ENCODE measurements around the gene APBA1.

Gene APBA1

GRCh38 chr9:69515810-69516209, 156.4 kb downstream of the APBA1 start:
- no peak for DNase-seq

GRCh38 chr9:69513141-69513820, 158.9 kb downstream of the APBA1 start:
- no peak for DNase-seq

DNA sequence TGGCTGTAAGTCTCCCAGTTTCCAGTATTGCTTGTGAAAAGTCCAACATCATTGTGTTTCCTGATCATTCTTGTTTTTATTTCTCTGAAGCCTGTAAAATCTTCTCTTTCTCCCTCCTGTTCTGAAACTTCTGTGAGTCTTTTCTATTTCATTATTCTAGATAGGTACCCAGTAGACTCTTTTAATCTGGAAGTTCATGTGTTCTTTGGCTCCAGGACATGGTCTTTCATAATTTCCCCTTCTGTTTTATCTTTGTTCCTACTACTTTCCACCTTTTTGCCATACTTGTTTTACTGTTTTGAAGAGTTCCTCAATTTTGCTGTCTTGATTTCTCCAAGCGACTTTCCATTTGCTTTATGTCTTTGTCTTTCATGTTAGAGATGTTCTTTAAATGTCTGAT, 168.1 kb downstream of the APBA1 start:
- no peak for DNase-seq

- no peak for DNase-seq
Measured at GRCh38 chr9:69502671-69503301, 169.4 kb downstream of the APBA1 start.

DNA sequence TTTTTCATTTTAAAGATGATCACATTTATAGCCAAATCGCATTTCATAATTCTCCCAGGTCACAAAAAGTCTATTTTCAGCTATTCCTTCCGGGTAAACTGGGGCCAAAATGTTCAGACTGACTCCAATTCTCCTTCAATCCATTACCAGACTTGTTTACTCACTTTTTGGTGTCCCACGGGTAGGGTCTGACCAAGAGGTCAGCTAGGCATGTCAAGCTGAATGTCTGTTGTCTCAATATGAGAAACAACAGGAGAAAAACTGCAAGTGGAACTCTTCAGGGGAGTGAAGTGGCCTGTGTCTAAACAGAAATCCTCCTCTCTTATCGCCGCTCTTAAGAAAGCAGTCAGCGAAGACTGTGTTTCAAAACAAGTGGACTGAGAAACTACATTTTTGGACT, 171.3 kb downstream of the APBA1 start:
- DNase-seq = no peak

GRCh38 chr9:69499959-69500358, 172.2 kb downstream of the APBA1 start:
- DNase-seq = no peak

GRCh38 chr9:69499407-69499806, 172.8 kb downstream of the APBA1 start:
- DNase-seq = no peak

DNA sequence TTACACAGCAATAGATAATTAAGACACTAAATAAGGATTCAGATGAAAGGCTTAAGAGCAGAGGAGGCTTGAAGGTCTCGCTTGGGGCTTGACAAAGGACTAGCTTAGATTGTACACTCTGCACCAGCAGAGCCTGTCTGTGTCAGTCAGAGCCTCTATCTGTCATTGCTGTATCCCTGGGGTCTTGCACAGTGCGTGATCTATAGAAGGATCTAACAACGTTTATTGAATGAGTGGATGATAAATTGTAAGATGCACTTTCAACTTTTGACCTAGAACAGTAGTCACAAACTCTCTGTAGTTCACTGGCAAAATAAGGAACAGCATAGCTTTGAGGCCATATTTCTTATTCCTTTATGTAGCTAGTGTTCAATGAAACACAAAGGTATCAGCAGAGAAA, 173.7 kb downstream of the APBA1 start:
- DNase-seq = no peak

GRCh38 chr9:69497816-69498215, 174.4 kb downstream of the APBA1 start:
- DNase-seq = no peak

- no peak for DNase-seq
Measured at GRCh38 chr9:69496846-69497450, 175.2 kb downstream of the APBA1 start.

GRCh38 chr9:69495296-69495695, 176.9 kb downstream of the APBA1 start:
- DNase-seq = no peak

DNA sequence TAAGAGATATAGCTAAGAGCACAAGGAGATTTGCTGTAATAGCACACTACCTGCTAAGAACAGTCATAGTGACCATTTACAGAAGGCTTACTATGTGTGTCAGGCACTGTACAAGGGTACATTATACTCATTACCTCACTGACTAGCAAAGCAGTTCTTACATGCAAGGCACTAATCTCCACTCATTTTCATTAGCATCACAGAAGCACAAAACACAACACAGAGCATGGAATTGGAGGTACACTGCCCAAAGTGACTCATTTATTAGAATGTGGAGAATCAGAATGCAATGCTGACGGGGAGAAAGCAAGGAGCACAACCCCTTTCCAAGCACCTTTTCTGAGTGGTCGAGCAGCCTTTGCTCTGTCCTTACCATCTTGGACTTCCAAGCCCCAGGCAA, 177.4 kb downstream of the APBA1 start:
- no peak for DNase-seq

DNA sequence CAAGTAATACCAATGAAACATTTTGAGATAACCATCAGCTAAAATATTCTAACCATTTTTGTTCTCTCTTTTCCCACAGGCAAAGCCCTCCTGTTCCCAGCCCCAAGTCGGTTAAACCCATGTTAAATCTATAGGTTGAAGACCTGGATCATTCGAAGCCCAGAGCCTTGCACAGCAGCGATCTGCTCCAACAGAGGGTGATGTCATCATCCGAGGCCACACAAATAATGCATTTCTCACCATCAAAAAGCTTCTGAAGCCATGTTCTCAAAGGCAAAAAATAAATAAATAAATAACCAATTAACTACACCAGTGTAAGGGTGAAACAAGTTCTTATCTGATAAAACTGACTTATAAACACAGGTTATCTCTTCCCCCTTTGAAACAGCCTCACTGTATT, 178.0 kb downstream of the APBA1 start:
- DNase-seq = no peak

DNA sequence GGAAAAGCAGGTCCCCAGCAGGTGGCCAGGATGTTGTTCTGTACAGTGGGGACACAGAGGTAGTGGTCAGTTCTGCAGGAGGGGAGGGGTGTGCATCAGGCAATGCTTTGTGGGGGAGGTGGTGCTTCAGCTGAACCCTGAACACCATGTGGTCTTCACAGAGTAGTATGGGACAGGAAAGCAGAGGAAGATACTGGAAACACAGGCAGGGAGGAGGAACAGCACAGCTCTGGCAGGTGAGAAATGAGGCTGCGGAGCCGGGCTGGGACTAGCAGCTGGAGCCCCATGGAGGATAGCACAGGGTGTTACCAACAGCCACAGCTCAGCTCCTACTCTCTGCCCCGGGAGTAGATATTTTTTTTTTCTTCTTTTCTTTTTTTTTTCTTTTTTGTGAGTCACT, 185.7 kb downstream of the APBA1 start:
- DNase-seq = no peak

GRCh38 chr9:69485466-69485865, 186.7 kb downstream of the APBA1 start:
- no peak for DNase-seq

DNA sequence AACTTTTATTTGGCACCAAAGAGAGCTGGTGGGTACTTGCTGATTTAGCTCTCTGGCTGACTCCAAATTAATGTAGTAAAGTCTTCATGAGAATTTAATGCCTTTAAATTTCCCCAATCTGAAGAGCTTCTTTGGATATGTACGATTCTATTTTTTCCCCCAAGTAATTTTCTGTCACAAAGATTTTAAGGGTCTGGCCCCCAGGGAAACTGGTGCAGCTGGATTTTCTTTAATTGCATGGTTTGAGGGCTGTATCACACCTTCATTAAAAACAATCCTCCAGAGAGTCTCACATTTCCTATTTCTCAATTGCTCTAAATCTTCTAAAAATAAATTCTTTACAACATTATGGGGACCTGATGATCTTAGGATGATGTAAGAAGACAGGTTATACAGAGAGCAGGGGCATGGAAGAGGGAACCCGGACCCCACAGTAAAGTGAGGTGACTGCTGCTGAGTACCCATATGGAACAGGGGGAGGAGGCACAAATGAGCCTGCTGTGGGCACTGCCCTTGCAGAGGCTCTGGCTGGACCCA, 188.2 kb downstream of the APBA1 start:
- no peak for DNase-seq

DNA sequence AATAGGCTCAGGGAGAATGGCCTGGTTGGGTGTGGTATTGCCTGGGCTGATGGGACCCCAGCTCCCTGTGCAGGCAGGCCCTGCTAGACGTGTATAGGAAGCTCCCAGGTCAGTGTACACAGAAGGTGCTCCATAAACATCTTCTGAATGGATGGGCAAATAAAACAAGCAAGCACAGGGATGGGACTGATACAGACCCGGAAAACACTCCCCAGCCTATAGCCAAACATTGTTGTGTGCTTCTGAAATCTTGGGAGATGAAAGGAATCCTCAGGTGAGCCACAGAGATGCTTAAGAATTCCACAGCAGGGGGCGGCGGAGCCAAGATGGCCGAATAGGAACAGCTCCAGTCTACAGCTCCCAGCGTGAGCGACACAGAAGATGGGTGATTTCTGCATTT, 195.4 kb downstream of the APBA1 start:
- no peak for DNase-seq

DNA sequence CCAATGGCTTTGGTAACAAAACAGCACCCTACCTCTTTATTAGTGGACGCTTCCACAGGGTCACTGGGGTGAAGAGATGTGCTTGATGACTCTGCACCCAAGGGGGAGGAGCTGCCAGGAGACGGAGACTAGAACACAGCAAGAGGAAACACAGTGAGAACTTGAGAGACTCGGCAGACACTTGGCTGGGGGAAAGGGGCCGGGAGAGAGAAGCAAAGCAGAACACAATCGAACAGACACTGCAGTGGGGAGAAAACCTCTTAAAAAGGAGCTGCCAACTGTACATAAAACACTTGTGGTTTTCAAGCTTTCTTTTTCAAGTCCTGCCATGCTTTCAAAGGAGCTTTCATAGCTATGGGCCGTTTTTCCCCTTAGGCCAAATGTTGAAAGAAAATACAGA, 196.2 kb downstream of the APBA1 start:
- DNase-seq = no peak

DNA sequence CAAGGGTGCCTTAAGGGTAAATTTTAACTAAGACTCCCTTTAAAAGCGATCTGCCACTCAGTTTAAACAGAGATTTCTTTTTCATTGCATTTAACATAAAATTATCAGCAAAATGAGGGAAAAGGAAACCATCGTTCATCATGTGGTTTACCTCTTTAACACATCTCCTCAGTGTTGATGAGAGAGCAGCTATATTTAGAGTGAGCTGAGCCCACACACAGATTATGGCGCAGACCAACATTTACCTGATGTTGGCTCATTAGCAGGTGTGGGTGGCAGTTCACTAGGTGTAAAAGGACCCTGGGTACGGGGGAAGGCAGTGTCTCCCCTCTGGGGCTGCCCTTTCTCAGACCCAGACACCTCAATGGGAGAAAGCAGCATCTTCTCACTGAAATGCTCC, 197.3 kb downstream of the APBA1 start:
- no peak for DNase-seq

DNA sequence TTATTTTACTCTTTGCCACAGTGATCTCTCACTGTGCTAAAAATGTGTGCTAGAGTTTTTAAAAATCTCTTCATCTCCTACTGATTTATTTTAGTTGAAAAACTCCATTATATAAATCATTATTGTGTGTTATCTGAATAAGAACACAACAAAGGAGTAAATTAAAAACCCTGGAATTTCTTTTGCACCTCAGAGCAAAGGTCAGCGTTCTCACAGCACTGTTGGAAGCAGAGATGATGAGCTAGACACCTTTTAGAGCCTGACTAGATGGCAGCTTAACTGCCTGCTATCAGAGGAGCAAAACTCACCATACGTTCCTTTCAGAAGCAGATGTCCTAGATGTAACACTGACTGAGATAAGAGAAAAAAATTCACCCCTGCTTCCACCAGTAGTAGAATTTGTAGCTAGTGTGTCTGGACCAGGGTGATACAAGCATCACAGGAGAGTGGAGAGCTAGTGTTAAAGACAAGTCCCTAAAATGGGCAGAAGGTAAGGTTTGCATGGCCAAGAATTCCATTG, 200.0 kb downstream of the APBA1 start:
- no peak for DNase-seq

DNA sequence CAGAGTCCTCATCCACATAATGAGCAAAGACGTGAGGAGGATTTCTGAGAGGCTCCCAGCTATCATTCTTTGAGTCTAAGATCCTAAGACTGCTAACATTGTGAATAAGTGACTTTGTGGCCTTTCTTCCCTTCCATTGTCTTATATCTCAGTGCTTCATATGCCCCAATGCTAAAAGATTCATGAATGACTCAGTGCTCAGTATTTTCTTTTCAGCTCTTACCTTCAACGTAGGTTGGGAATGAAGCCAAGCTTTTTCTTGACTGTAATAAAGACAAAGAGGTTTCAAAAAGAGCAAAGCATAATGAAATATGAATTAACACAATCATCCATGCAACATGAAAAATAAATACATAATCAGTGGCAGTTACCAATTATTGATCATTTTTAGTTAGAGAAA, 200.7 kb downstream of the APBA1 start:
- no peak for DNase-seq

DNA sequence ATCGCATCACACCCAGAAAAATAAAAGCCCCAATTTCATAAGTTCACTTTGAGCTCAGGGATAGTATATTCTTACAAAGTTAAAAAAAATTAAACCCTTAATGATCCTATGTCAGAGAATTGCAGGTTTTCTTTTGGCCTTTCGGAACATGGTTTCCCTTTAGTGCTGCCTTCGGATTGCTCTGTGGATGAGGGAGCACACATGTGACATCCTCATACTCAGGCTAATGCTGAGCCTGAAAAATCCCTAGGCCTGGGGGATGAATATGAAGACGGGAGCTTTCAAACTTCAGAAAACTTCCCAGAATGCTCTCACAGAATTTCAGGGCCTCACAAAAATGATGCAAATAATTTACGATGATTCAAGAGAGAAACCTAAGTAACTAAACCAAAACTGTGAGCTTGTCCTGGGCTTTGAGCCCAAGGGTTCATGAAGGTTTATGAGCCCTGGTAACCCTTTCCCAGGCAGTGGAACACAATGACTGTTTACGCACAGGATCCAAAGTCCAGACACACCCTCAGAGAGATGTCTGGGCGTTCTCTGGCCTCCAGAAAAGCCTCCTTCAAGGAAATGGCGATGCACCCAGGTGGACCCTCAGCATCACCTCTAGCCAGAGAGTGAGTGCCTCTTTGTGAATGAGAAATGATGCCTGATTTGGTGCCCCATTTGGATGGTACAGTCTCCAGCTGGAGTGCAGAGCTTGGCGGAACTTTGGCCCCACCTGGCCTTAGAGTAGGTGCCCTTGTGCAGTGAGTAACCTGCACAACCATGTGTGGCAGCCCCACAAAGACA, 201.8 kb downstream of the APBA1 start:
- no peak for DNase-seq

- no peak for DNase-seq
Measured at GRCh38 chr9:69469136-69469535, 203.0 kb downstream of the APBA1 start.

Measured in AML-193 (cell line).